ENCODE data around the gene ZNF286A.

DNA sequence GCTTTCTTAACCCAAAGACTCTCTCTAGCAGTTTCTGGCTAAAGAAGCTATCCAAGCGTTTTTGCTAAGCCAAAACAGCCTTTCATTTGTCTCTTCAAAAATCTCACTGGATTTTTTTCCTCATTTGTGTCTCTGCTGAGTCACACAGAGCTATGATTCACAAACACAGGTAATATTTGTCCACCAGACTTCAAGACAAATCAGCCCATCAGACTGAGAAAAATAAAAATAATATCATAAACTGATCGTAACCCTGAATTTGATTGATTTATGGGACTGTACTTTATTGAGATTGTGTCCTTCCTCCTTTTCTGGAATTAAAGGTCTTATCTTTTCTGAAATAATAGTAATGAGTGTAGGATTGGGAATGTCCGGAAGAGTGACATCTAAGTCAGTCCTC lies 41.3 kb upstream of the ZNF286A start:
- no peak for TF ChIP-seq POLR2A (IDR thresholded peaks at IDR 0.05)
- TF ChIP-seq, protein P1, sequence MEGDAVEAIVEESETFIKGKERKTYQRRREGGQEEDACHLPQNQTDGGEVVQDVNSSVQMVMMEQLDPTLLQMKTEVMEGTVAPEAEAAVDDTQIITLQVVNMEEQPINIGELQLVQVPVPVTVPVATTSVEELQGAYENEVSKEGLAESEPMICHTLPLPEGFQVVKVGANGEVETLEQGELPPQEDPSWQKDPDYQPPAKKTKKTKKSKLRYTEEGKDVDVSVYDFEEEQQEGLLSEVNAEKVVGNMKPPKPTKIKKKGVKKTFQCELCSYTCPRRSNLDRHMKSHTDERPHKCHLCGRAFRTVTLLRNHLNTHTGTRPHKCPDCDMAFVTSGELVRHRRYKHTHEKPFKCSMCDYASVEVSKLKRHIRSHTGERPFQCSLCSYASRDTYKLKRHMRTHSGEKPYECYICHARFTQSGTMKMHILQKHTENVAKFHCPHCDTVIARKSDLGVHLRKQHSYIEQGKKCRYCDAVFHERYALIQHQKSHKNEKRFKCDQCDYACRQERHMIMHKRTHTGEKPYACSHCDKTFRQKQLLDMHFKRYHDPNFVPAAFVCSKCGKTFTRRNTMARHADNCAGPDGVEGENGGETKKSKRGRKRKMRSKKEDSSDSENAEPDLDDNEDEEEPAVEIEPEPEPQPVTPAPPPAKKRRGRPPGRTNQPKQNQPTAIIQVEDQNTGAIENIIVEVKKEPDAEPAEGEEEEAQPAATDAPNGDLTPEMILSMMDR (IDR thresholded peaks at IDR 0.05), result no peak

All from heart left ventricle (tissue), 13 donors.